ENCODE measurements around the gene HTR6.

DNA sequence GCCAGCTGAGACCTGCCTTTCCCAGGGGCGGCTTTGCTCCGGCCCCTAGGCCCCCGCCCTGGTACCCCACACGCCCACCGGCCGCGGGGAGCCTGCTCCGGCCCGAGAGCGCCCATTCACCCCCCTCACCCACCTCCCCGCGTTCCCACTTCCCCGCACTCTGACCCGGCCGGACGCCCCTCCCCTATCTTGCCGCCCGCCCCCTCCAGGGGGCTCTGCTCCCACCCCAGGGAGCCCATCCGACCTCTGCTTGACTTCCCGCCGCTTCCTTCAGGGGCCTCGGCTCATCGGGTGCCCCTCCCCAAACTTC is 466 bp downstream of the HTR6 start:
- TF ChIP-seq EP300 (IDR thresholded peaks at IDR 0.05; ENCODE audit: borderline replicate concordance) (no peak), NFIC (IDR thresholded peaks at IDR 0.05) (no peak)
- TF ChIP-seq, protein P1, sequence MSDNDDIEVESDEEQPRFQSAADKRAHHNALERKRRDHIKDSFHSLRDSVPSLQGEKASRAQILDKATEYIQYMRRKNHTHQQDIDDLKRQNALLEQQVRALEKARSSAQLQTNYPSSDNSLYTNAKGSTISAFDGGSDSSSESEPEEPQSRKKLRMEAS (IDR thresholded peaks at IDR 0.05): no peak
- TF ChIP-seq, protein P2, sequence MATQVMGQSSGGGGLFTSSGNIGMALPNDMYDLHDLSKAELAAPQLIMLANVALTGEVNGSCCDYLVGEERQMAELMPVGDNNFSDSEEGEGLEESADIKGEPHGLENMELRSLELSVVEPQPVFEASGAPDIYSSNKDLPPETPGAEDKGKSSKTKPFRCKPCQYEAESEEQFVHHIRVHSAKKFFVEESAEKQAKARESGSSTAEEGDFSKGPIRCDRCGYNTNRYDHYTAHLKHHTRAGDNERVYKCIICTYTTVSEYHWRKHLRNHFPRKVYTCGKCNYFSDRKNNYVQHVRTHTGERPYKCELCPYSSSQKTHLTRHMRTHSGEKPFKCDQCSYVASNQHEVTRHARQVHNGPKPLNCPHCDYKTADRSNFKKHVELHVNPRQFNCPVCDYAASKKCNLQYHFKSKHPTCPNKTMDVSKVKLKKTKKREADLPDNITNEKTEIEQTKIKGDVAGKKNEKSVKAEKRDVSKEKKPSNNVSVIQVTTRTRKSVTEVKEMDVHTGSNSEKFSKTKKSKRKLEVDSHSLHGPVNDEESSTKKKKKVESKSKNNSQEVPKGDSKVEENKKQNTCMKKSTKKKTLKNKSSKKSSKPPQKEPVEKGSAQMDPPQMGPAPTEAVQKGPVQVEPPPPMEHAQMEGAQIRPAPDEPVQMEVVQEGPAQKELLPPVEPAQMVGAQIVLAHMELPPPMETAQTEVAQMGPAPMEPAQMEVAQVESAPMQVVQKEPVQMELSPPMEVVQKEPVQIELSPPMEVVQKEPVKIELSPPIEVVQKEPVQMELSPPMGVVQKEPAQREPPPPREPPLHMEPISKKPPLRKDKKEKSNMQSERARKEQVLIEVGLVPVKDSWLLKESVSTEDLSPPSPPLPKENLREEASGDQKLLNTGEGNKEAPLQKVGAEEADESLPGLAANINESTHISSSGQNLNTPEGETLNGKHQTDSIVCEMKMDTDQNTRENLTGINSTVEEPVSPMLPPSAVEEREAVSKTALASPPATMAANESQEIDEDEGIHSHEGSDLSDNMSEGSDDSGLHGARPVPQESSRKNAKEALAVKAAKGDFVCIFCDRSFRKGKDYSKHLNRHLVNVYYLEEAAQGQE (IDR thresholded peaks at IDR 0.05; ENCODE audit: low read depth): no peak
